Measurements from ENCODE around the gene ZMAT2. TPM values are rescaled to one million over a fixed set of nuclear protein-coding genes. Genes with fewer than 3 reads are reported as not detected.

Gene ZMAT2
- total and polyA plus RNA-seq, 10 of the 15 experiments (the other 5 are each of a cell fraction or from before 2014, with no cell fraction given): 28.1 to 102 (median 42.9) TPM

DNA sequence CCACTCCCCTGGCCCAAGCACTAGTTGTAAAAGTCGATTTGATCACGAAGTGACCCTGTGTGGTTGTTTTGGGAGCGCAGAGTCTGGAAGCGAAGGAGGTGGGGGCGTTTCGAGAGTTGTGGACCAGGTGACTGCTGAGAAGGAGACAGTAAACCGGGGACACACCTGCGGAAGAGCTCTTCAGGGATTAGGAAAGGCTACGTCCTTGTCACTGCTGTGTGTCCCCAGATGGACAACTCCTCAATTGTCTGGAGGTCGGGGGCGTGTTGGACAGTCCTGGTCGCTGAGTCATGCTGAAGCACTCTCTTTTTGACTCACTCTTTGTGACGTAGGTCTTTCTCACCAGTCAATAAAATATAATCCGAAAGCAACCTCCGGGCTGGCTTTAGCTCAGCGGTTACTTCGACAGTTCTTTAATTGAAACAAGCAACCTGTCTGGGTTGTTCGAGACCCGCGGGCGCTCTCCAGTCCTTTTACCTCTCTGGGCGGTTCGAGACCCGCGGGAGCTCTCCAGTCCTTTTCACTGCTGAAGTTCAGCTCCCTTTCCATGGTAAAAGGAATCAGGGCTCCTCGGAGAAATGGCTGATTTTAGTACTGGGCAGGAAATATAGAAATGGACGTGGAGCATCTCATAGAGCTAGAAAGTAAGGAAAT is 10.8 kb downstream of the ZMAT2 start (continued):
- TF ChIP-seq RUNX3 (IDR thresholded peaks at IDR 0.05; ENCODE audit: low read length): peak; percentile 92
- TF ChIP-seq MXI1 (IDR thresholded peaks at IDR 0.05; ENCODE audit: low read depth, low read length): peak; percentile 85; the same call in 1 of the 2 replicates
- peak; percentile 79; the same call in 1 of the 2 replicates for TF ChIP-seq MTA3 (IDR thresholded peaks at IDR 0.05; ENCODE audit: borderline replicate concordance, low read length)
- TF ChIP-seq NFIC (IDR thresholded peaks at IDR 0.05; ENCODE audit: low read depth, low read length): peak; percentile 69
- TF ChIP-seq YY1 (IDR thresholded peaks at IDR 0.05; ENCODE audit: low read depth, low read length): peak; percentile 84
- 0 out of 2 replicates have a peak, but pooled peaks have one; percentile 45 for TF ChIP-seq EED (IDR thresholded peaks at IDR 0.05; ENCODE audit: low read depth)
- TF ChIP-seq CHD2 (IDR thresholded peaks at IDR 0.05; ENCODE audit: borderline replicate concordance, low read depth, low read length): no peak; the same call in 1 of the 2 replicates
- TF ChIP-seq, protein P1, sequence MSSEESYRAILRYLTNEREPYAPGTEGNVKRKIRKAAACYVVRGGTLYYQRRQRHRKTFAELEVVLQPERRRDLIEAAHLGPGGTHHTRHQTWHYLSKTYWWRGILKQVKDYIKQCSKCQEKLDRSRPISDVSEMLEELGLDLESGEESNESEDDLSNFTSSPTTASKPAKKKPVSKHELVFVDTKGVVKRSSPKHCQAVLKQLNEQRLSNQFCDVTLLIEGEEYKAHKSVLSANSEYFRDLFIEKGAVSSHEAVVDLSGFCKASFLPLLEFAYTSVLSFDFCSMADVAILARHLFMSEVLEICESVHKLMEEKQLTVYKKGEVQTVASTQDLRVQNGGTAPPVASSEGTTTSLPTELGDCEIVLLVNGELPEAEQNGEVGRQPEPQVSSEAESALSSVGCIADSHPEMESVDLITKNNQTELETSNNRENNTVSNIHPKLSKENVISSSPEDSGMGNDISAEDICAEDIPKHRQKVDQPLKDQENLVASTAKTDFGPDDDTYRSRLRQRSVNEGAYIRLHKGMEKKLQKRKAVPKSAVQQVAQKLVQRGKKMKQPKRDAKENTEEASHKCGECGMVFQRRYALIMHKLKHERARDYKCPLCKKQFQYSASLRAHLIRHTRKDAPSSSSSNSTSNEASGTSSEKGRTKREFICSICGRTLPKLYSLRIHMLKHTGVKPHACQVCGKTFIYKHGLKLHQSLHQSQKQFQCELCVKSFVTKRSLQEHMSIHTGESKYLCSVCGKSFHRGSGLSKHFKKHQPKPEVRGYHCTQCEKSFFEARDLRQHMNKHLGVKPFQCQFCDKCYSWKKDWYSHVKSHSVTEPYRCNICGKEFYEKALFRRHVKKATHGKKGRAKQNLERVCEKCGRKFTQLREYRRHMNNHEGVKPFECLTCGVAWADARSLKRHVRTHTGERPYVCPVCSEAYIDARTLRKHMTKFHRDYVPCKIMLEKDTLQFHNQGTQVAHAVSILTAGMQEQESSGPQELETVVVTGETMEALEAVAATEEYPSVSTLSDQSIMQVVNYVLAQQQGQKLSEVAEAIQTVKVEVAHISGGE (CRISPR knock-in tag; IDR thresholded peaks at IDR 0.05): no peak
- peak; percentile 82 for TF ChIP-seq GABPA (IDR thresholded peaks at IDR 0.05; ENCODE audit: low read depth)
- TF ChIP-seq, protein P2, sequence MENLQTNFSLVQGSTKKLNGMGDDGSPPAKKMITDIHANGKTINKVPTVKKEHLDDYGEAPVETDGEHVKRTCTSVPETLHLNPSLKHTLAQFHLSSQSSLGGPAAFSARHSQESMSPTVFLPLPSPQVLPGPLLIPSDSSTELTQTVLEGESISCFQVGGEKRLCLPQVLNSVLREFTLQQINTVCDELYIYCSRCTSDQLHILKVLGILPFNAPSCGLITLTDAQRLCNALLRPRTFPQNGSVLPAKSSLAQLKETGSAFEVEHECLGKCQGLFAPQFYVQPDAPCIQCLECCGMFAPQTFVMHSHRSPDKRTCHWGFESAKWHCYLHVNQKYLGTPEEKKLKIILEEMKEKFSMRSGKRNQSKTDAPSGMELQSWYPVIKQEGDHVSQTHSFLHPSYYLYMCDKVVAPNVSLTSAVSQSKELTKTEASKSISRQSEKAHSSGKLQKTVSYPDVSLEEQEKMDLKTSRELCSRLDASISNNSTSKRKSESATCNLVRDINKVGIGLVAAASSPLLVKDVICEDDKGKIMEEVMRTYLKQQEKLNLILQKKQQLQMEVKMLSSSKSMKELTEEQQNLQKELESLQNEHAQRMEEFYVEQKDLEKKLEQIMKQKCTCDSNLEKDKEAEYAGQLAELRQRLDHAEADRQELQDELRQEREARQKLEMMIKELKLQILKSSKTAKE (IDR thresholded peaks at IDR 0.05; ENCODE audit: low read depth, poor library complexity, severe bottlenecking): peak; percentile 96
- no peak for TF ChIP-seq FOXM1 (IDR thresholded peaks at IDR 0.05; ENCODE audit: low read depth, low read length)
- TF ChIP-seq, protein P3, sequence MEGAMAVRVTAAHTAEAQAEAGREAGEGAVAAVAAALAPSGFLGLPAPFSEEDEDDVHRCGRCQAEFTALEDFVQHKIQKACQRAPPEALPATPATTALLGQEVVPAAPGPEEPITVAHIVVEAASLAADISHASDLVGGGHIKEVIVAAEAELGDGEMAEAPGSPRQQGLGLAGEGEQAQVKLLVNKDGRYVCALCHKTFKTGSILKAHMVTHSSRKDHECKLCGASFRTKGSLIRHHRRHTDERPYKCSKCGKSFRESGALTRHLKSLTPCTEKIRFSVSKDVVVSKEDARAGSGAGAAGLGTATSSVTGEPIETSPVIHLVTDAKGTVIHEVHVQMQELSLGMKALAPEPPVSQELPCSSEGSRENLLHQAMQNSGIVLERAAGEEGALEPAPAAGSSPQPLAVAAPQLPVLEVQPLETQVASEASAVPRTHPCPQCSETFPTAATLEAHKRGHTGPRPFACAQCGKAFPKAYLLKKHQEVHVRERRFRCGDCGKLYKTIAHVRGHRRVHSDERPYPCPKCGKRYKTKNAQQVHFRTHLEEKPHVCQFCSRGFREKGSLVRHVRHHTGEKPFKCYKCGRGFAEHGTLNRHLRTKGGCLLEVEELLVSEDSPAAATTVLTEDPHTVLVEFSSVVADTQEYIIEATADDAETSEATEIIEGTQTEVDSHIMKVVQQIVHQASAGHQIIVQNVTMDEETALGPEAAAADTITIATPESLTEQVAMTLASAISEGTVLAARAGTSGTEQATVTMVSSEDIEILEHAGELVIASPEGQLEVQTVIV (IDR thresholded peaks at IDR 0.05; ENCODE audit: borderline replicate concordance, partially characterized antibody): no peak
- TF ChIP-seq WRNIP1 (IDR thresholded peaks at IDR 0.05; ENCODE audit: borderline replicate concordance, low read depth, low read length): peak; percentile 92; the same call in 1 of the 2 replicates
- TF ChIP-seq ETV6 (conservative IDR thresholded peaks at IDR 0.05 in 1 of 2, IDR thresholded peaks at IDR 0.05 in 1 of 2; ENCODE audit: borderline replicate concordance in 1 of 2, low read depth in 1 of 2): peak in 1 of 2 experiments; percentile 60; a peak in 1 of 4 replicates
- TF ChIP-seq ATF7 (IDR thresholded peaks at IDR 0.05; ENCODE audit: low read depth): peak; percentile 98
- TF ChIP-seq EZH2 (IDR thresholded peaks at IDR 0.05; ENCODE audit: borderline replicate concordance, control insufficient read depth, low read depth, low read length): no peak
- TF ChIP-seq RELA (IDR thresholded peaks at IDR 0.05; ENCODE audit: borderline replicate concordance, partially characterized antibody): peak; percentile 85
- TF ChIP-seq, protein P4, sequence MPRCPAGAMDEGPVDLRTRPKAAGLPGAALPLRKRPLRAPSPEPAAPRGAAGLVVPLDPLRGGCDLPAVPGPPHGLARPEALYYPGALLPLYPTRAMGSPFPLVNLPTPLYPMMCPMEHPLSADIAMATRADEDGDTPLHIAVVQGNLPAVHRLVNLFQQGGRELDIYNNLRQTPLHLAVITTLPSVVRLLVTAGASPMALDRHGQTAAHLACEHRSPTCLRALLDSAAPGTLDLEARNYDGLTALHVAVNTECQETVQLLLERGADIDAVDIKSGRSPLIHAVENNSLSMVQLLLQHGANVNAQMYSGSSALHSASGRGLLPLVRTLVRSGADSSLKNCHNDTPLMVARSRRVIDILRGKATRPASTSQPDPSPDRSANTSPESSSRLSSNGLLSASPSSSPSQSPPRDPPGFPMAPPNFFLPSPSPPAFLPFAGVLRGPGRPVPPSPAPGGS (IDR thresholded peaks at IDR 0.05; ENCODE audit: borderline replicate concordance, insufficient read depth, low read depth, low read length, poor library complexity, severe bottlenecking): peak; percentile 33
- no peak for TF ChIP-seq NFYA (IDR thresholded peaks at IDR 0.05; ENCODE audit: borderline replicate concordance, low read depth, low read length)
